NCI-H748 (cell line): ENCODE results near the gene KCNA10.

ENCODE experiments used
- DNase-seq: peaks from one replicate; lab custom pipeline; 2025; ENCODE audit not compliant: unreplicated experiment; lab: John Stamatoyannopoulos, UW

The KCNA10 gene

DNA sequence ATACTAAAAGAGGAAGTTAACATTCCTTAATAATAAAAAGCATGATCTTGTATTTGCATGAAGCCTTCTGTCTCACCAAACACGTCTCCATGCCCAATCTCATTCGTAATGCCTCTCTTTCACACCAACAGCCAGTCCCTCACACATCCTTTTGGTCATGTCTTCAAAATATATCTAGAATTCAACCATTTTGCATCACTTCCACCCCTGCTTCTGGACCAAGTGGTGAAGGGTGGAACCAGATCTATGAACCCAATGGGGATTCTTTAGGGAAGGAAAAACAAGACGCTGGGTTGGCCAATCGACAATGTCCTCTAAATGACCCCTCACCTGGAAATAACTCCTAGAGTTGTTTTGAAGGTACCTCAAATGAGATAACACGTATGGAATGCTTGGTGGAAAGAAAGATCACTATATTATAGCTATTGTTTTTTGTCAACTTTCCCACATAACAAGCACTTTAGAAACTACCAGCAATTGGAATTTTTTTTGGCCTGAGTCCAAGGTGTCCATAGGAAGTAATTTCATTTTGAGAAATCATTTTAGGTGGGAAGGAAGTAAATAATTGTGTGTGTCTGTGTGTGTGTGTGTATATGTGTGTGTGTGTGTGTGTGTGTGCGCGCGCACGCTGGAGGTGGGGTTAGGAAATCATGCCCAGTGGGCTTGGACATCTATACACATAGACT is at the start of gene KCNA10:
TSS of gene KCNA10 (minus strand) at position 51 of the 686 bp plus-strand sequence. CDS start 388 bp downstream, outside the sequence.
- no peak for DNase-seq

DNA sequence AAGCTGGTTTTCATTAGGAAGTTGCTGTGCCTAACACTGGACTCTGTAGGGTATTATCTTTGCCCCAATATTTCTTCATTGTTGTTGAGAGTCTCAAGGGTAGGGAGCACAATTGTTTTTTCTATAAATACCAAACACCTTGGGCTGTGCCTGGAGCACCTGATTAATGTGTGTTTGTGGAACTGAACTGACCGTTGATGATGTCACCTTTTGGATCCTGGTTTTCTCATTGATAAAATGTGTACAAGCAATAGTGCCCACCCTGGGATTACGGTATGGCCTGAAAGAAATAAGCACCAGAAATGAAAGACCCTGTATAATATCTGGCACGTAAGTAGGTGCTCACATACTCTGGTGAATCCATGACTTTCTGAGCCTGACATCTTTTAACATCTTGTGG is 47.9 kb upstream of the KCNA10 start:
- no peak for DNase-seq

DNA sequence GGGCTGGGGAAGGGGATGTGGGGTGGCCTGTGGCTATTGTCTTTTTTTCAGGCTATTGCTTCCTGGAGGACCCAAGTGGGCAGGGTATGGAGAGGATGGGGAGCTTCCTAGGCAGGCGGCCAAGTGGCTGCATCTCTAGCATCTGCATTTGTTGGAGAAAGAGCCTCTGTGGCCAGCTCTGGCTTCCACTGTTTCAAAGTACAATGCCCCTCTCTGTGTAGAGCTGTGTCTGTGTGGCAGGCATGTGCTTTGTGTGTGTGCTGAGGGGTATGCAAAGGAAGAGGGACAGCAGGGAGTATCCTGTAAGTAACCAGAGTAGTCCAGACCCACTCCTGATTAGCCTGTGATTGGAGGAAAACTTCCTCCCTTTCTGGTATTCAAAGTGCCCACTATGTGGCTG is 46.6 kb upstream of the KCNA10 start:
- no peak for DNase-seq

DNA sequence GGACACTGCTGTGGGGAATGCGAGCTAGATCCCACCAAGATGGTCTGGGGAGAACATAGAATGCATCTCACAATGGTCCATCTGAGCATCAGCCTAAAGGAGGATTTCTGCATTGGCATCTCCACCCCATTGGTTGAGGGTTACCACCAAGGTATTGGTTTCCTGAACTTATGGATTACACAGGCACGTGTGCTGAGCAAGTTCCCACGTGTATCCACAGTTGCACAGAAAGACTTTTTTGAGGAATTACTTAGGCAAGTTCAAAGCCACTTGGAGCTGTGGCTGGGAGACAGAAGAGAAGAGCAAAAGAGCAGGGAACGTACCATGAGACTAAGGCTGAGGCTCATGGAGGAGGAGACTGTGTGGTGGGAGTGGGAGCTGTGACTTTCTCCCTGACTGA is 44.1 kb upstream of the KCNA10 start:
- no peak for DNase-seq

DNA sequence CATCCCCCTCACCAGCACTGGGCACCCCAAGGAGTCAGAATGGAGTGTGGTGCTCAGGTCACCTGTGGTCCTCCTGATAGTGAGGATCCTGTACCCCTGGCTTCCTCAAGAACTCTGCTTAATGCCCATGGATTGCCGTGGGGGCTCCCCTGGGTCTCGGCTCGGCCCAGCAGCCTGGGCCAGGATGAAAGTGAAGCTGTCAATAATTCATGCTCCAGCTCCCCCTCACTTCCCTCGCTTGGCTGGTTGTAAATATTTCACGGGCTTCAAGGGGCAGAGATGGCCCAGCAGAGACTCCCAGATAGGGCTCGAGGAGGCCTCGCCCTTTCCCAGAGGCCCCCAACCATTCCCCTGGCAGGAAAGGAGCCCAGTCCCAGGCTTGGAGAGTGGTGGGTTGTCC is 42.6 kb upstream of the KCNA10 start:
- no peak for DNase-seq

DNA sequence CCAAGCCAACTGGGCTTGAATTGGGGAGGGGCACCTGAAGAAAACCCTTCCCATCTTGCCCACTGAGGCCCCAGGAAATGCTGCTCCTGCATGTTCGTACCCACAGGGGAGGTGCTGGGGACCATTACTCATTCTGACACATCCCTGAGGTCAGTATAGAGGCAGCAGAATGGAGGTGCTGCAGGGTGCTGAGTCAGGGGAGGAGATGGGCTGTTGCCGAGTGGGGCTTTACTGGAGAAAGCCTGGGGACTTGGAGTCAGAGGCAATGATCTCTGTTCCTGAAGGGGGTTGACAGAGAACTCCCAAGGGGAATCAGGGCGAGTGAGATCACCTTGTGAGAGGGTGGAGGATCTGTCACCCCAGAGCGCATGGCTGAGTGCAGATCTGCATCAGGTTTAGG is 40.2 kb upstream of the KCNA10 start:
- no peak for DNase-seq

DNA sequence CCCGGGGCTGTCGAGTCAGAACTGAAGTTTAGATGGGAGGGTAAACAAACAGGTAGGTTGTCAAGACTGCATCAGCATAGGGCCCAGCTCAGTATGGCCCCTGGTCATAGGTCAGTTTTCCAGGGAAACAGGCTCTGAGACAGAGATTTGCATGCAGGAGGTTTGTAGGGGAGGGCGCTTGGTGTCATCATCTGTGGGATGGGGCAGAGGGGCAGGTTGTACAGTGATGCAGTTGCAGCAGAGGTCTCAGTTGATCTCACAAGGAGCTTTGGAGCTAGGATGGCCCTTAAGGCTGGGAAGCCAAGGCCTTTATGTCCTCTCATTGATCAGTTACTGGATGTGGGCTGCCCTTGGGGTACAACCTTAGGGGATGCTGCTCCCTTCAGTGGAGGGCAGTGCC is 38.5 kb upstream of the KCNA10 start:
- no peak for DNase-seq

DNA sequence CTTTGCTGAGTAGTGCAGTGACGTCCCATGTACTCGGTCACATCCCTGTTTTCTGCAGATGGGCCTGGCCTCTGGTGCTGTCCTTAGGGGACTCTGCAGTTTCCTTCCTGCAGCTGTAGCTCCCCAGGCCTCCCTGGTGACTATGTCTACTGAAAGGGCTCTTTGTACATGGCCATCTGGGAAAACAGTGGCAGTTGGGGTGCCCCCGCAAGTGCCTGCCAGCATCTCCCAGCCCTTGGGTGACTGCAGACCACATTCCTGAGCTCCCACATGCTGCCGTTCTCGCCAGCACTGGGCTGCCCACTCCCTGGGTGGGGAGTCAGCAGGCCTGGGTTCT is 37.5 kb upstream of the KCNA10 start:
- DNase-seq, result no peak

DNA sequence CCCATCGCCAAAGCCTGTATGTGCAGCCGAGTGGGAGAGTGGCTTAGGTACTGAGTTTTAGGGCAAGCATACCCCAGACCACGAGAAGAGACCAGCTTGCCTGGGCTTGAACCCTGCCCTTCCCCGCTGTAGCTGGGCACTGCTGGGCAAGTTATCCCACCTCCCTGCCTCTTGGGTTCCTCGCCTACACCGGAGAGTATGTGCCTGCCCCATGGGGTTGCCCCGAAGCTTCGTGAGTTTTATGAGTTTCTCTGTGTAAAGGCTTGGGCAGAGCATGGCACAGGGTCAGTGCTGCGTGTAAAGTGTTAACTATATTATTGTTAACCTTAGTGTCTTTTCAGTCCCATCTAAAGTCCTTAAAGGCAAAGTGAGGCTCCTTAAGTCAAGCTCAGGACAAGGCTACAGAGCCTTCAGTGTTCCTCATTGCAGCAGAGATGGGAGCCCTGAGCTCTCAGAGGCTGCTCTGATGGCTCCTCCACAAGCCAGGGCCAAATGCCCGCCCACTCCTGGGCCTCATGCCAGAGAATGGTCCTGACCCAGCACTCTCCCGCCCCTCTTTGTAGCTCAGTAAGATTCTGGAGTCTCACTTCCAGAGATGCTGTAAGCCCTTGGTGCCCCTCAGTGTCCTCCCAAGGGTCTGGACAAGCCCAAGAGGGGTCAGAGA is 37.0 kb upstream of the KCNA10 start:
- DNase-seq, result no peak

DNA sequence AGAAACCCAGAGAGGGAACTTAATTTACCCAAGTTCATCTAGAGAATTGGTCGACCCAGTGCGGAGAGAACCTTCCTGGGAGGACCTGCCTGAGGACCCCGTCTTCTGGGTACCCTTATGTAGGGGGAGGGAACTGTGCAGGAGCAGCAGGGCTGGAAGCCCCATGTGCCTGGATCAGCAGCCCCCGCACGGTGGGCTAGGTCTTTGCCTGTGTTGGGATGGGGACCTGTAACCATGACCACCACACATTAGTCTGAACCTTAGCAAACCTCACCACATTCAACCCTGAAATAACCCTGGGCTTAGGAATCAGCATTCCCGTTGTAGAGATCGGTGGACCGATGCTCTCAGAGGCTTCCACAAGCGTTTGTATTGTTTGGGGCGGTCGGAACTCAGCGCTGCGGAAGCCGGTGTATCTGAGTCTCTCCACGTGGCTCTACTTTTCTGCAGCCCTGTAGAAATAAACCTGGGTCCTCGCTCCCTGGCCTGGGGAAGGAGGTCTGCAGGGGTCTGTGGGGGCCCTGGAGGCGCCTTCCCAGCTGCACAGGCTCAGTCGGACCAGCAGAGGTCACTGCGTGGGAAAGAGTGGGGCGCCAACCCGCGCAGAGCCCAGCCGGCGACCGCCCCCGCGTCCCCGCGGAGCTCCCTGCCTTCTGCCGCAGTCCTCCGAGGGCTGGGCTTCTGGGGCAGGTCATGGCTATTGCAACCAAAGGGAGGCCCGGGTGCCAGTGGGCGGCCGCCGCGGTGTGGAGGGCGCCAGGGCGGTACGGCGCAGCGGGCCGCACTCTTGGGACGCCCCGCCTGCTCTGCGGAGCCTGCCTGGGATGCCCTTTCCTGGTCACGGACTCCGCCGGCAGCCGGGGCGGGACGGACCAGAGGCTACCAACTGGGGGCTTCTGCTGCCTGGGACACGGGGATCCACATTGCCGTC is 36.2 kb upstream of the KCNA10 start:
- DNase-seq, result peak; percentile 12

DNA sequence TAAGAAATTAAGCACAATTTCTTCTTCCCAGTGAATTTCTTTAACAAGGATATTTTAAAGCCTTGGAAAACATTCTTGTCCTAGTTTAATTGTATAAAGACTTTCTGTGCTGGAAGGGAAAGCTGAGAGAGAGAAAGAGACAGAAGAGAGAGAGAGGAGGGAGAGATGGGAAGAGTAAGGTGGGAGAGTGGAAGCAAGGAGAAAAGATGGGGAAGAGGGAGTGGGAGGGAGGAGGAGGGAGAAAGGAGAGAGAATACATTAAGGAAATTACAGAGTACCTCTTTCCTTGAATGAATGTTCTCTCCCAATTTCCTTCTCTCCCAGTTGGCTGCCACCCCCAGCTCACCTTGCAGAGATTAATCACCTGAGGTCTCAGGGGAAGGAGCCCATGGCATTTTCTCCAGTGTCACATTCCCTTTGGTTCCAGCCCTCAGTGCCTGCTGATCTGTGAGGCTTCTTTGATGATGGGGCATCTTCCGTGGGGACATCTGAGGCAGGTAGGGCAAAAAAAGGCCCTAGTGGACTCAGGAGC is 32.4 kb upstream of the KCNA10 start:
- DNase-seq, result no peak

DNA sequence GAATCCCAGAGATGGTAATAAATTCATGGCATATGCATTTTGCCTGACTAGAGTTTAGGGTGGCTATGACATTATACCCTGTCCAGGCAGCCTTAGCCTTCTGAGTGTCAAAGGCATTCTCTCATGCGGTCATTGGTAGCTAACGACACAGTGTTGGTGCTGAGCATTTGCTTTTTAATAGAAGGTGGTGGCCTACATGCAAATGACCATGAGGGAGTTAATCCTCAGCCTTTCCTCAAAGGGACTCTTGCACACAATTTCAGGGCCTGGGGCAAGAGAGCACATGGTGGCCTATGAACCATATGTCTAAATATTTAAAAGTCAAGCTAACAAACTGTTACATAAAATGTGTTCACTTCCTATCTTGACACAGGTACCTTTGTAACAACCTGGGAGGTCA is 30.9 kb upstream of the KCNA10 start:
- no peak for DNase-seq

DNA sequence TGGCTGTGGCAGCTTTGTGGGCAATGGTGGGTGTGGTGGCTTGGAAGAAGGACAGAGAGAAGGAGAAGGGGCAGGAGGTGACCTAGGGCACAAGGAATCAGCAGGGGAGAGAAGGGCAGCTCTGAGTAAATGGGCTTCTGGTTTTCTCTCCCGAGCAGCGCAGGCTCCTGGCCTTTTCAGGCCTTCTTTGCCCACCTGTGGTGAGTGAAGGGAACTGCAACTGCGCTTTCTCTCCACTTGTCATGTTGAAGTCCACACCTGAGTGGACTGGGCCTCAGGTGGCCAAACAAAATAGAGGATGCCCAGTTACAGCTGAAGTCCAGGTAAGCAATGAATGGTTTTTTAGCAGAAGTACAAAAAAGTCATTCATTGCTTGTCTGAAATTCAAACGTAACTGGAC is 29.4 kb upstream of the KCNA10 start:
- DNase-seq, result peak; percentile 54

DNA sequence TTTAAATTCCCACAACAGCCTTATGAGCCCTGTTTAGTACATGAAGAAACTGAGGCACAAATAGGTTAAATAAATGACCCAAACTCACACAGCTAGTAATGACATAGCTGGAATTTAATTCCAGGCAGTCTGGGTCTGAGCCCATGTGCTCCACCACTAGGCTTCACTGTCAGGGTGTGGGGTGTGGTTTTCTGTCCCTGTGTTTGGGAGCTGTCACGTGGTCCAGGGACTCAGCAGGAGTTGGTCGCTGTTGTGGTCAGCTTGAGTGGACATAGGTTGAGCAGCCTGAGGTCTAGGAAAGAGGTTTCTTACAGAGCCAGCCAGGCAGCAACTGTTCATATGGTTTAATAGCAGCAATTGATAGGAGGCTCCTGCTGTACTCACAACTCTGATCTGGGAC is 28.0 kb upstream of the KCNA10 start:
- no peak for DNase-seq

DNA sequence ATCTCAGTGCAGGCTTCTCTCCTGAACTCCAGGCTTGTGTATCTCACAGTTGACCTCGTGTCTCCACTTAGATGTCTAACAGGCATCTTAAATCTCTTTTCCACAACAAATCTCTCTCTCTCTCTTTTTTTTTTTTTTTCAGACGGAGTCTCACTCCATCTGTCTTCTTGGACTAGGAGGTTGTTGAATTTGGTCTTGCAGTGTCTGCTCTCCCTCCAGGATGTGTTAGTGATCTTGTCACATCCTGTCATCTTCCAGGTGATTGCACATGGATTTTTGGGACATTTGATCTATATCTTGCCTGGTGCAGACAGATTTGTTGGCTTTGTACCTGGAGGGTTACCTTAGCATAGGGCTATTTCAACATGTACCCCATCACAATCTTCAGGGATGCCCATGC is 26.5 kb upstream of the KCNA10 start:
- DNase-seq, result no peak

DNA sequence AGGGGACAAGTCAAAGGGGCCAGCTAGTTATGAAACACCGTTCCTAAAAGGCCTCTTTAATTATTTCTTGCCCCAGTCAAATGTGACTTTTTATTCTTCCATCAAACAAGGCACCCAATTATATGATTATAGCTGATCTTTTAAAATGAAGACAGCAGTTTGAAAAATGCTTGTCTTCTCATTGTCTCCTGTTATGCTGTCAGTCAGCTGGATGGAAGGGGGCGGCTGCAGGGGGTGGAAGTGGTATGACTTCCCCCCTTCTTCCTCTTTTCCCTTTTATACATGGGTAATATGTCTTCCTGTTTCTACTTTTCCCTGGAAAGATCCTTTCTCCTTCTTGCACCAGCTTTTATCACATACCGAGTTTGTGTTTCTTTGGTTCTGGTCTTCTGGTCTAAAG is 25.8 kb upstream of the KCNA10 start:
- no peak for DNase-seq

DNA sequence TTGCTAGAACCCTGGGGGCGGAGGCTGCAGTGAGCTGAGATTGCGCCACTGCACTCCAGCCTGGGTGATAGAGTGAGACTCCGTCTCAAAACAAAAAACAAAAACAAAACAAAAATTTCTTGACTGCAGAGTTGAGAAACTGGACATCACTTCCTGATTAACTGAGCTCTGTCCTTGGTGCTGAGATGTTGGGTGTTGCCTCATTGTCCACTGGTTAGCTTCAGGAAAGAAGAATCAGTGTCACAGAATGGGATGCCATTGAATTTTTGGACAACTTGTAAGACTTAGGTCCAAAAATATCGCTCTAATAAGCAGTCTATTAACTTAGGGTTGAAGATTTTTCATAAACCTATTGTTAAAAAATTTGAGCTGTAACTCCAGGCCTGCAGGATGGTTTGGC is 23.8 kb upstream of the KCNA10 start:
- no peak for DNase-seq

DNA sequence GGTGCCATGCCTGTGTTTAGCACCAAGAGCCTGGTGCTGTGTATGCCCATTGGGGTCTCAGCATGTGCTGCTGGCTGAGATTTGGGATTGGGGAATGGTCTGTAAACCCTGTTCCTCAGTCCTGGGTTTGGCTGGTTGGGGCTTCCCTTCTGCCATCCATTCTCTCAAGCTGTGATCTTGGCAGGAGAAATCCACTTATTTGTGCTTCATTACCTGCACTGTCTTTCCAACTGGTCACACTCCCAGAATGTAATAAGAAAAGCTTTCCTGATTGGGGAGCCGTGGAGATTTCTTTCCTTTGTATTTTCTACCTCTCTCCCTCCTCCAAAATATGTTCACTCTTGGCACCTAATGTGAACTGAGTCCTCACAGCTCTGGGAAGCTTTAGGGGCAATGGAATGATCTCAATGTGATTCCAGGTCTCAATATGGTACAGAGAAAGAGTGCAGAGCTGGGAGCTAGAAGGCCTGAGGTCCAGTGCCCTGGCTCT is 23.0 kb upstream of the KCNA10 start:
- no peak for DNase-seq

DNA sequence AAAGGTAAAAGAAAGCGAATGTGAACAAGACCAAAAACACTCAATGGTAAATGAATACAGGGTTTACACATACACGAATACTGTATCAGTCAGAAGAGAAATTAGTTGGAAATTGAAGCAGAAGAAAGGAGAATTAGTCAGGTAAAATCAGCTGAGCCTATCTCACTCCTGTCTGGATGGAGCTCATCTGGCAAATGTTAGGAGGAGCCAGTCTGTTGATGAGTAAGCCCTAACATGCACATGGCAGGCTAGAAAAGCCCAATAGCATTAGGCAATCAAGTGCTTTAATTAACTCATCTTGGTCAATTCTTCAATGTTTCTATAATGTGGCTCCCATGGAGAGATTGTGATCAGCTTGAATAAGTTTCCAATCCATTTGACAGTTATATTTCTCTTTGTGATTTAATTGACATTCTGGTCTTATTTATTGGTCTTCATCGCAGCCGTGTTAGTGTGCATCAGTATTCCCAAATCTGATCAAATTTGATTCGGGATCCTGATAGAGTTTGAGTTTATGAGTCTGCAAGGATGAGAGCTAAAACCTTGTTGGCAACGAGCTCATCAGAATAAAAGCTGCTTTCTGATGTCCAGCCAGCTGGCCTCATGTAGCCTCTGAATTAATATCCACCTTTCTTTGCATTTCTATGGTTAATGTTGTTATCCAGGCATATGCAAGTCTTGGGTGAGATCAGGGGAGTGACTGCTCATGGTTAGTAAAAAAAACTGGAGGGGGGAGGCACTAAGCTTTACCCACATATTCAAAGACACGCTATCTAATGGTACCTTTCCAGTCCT is 22.1 kb upstream of the KCNA10 start:
- no peak for DNase-seq

DNA sequence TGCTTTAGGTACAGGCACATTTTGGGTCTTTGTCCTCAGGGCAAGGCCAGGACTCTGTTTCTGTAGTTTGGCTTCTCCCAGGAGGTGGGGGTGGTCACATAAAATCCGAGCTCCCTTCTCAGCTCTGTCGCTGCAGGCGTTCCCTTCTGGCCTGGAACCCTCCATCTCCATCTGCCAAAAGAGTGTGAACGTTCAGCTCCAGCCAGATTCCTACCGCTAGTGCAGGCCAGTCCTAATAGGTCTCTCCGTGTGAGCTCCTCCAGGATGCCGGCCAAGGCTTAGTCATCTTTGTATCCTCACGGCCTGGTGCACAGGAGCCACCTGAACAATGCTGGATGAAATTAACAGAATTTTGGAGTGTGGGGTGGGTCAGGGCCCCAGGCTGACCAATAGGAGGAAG is 19.9 kb upstream of the KCNA10 start:
- no peak for DNase-seq

DNA sequence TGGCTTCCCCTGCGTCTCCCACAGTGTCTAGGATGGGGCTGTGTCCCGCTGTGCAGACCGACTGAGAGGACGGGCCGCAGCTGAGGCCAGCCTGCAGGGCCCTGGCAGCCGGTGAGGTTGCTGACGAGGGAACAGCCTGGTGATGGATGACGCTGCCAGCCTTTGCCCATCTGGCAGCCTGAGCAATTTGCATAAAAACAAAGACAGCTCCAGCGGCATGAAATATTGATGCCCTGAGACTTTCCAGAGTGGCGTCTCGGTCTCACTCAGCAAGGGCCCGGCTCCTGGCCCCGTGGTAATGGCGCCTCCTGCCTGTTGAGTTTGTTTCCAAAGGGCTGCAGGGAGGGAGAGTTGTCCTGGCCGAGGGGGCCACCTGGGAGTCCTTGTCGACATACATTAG is 19.1 kb upstream of the KCNA10 start:
- DNase-seq, result no peak
